Smooth muscle cell of the brain vasculature (primary cell): ENCODE measurements around the gene GPRIN3.
A peak's percentile ranks its signal among the peaks of the same experiment; 100 is the strongest.
"Not testable (repeated sequence)": the region's sequence is repeated elsewhere in the genome, so short reads cannot be mapped to it uniquely, and the experiment has no call there.

Source experiments
- DNase-seq: peaks from one replicate; pipeline ENCODE4 v3.0.0-alpha.2; 2012; ENCODE audit warnings: low read depth, low spot score

Gene GPRIN3

GRCh38 chr4:89216866-89217265 lies 90.7 kb downstream of the GPRIN3 start:
- DNase-seq: no peak

- DNase-seq: no peak
Observed at GRCh38 chr4:89216422-89216821, 91.2 kb downstream of the GPRIN3 start.

- DNase-seq: no peak
Observed at GRCh38 chr4:89215736-89216135, 91.9 kb downstream of the GPRIN3 start.

- no peak for DNase-seq
Observed at GRCh38 chr4:89214308-89214707, 93.3 kb downstream of the GPRIN3 start.

- no peak for DNase-seq
Observed at GRCh38 chr4:89213382-89213701, 94.3 kb downstream of the GPRIN3 start.

- no peak for DNase-seq
Observed at GRCh38 chr4:89212666-89213381, 94.8 kb downstream of the GPRIN3 start.

- peak; percentile 7 for DNase-seq
Observed at GRCh38 chr4:89204624-89205023, 103.0 kb downstream of the GPRIN3 start.

- no peak for DNase-seq
Observed at GRCh38 chr4:89203902-89204301, 103.7 kb downstream of the GPRIN3 start.

GRCh38 chr4:89199394-89199793 lies 108.2 kb downstream of the GPRIN3 start:
- DNase-seq: not testable (repeated sequence)

- DNase-seq: no peak
Observed at GRCh38 chr4:89197920-89198319, 109.7 kb downstream of the GPRIN3 start.

GRCh38 chr4:89196745-89197144 lies 110.9 kb downstream of the GPRIN3 start:
- no peak for DNase-seq

- no peak for DNase-seq
Observed at GRCh38 chr4:89196056-89196674, 111.4 kb downstream of the GPRIN3 start.

GRCh38 chr4:89193843-89194242 lies 113.8 kb downstream of the GPRIN3 start:
- no peak for DNase-seq
